HCT116 (cell line): ENCODE results near the gene ZP1.

Experiments
- CEBPB ChIP-seq: IDR thresholded peaks from 2 replicates; pipeline ENCODE4 v1.6.1; 2012; ENCODE audit warnings: low read depth
- CTCF ChIP-seq, 3 experiments: fragments of 200-600 bp in 1 of 3; sonication (generic) in 1 of 3; IDR thresholded peaks in 2 of 3; conservative IDR thresholded peaks in 1 of 3; 2 replicates each; pipeline ENCODE4 v1.5.1; 2012 to 2017; ENCODE audit warnings: low read depth in 2 of 3, low read length in 2 of 3, antibody characterized with exemption in 1 of 3, borderline replicate concordance in 1 of 3, control low read depth in 1 of 3, mild to moderate bottlenecking in 1 of 3, mixed read lengths in 1 of 3, mixed run types in 1 of 3, moderate library complexity in 1 of 3; ENCODE audit not compliant: insufficient read depth in 1 of 3
- EGR1 ChIP-seq: IDR thresholded peaks from 2 replicates; pipeline ENCODE4 v1.6.1; 2012; ENCODE audit warnings: low read depth
- EZH2 ChIP-seq: fragments of 200-600 bp; sonication (generic); IDR thresholded peaks from 2 replicates; pipeline ENCODE4 v1.6.1; 2017; ENCODE audit warnings: antibody characterized with exemption, mixed run types
- POLR2A ChIP-seq: IDR thresholded peaks from 2 replicates; pipeline ENCODE4 v1.7.0; 2011; ENCODE audit warnings: borderline replicate concordance; ENCODE audit not compliant: insufficient read depth, insufficient read length; ENCODE audit errors: extremely low read depth
- POLR2AphosphoS5 ChIP-seq: IDR thresholded peaks from 2 replicates; pipeline ENCODE4 v1.6.1; 2011; ENCODE audit warnings: mild to moderate bottlenecking, low read depth, low read length, moderate library complexity
- REST ChIP-seq: IDR thresholded peaks from 2 replicates; pipeline ENCODE4 v1.6.1; 2012; ENCODE audit warnings: low read depth
- SIN3A ChIP-seq: IDR thresholded peaks from 2 replicates; pipeline ENCODE4 v1.6.1; 2012; ENCODE audit warnings: low read depth
- ZFX ChIP-seq: fragments of 450-650 bp; IDR thresholded peaks from 2 replicates; pipeline ENCODE4 v1.6.1; 2017
- ZNF274 ChIP-seq: fragments of 200-500 bp; sonication (Bioruptor generic); IDR thresholded peaks from 2 replicates; pipeline ENCODE4 v1.6.1; 2014; ENCODE audit warnings: mild to moderate bottlenecking, low read depth, low read length, inconsistent platforms

GRCh38 chr11:60918939-60919265, 51.6 kb downstream of the ZP1 start:
- no peak for TF ChIP-seq EGR1
- TF ChIP-seq ZFX, result no peak
- no peak for TF ChIP-seq SIN3A
- no peak for TF ChIP-seq CEBPB
- TF ChIP-seq POLR2AphosphoS5, result no peak
- no peak for TF ChIP-seq CTCF (IDR thresholded peaks at IDR 0.05 in 2 of 3, conservative IDR thresholded peaks at IDR 0.05 in 1 of 3; ENCODE audit: borderline replicate concordance in 1 of 3, insufficient read depth in 1 of 3, low read depth in 2 of 3, low read length in 2 of 3)
- no peak for TF ChIP-seq ZNF274
- no peak for TF ChIP-seq EZH2
- no peak for TF ChIP-seq POLR2A
- no peak for TF ChIP-seq REST
